Transverse colon (tissue), 3 donors: ENCODE results near the gene MYO15B.

Source experiments
- EP300 ChIP-seq: sonication (generic); formaldehyde crosslinking; IDR thresholded peaks from one replicate; pipeline ENCODE4 v1.6.1; 2017; ENCODE audit warnings: antibody characterized with exemption, low read depth
- POLR2A ChIP-seq: fragments of 450-650 bp; IDR thresholded peaks from one replicate; pipeline ENCODE4 v1.6.1; 2016; ENCODE audit warnings: antibody characterized with exemption, mild to moderate bottlenecking, moderate library complexity
- TF ChIP-seq, protein P1 (sequence below), 5 experiments: fragments of 200-600 bp in 3 of 5; fragments of 450-650 bp in 2 of 5; sonication (generic) in 3 of 5; IDR thresholded peaks; 1 replicate in 2 of 5; 2 replicates in 3 of 5; pipeline ENCODE4 v1.5.1; 2016 to 2017; ENCODE audit warnings: antibody characterized with exemption in 5 of 5, inconsistent platforms in 3 of 5, mild to moderate bottlenecking in 2 of 5, moderate library complexity in 1 of 5

DNA sequence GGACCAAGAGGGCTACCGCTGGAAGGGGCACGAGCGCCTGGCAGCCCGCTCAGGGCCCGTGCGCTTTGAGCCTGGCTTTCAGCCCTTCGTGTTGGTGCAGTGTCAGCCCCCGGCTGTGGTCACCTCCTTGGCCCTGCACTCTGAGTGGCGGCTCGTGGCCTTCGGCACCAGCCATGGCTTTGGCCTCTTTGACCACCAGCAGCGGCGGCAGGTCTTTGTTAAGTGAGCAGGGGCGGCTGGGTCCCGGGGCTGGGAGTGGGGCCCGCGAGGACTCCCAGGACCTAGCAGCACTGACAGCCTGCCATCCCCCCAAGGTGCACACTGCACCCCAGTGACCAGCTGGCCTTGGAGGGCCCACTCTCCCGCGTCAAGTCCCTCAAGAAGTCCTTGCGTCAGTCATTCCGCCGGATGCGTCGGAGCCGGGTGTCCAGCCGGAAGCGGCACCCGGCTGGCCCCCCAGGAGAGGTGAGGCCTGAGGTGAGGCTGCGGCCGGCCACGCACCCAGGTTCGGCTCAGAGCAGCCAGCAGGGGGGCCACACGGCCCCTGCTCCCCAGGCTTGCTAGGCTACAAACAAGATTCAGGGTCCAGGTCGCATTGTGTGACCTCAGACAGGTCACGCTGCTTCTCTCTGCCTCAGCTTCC, 17.4 kb upstream of the MYO15B start:
- no peak for TF ChIP-seq EP300
- no peak for TF ChIP-seq POLR2A
- TF ChIP-seq, protein P1, sequence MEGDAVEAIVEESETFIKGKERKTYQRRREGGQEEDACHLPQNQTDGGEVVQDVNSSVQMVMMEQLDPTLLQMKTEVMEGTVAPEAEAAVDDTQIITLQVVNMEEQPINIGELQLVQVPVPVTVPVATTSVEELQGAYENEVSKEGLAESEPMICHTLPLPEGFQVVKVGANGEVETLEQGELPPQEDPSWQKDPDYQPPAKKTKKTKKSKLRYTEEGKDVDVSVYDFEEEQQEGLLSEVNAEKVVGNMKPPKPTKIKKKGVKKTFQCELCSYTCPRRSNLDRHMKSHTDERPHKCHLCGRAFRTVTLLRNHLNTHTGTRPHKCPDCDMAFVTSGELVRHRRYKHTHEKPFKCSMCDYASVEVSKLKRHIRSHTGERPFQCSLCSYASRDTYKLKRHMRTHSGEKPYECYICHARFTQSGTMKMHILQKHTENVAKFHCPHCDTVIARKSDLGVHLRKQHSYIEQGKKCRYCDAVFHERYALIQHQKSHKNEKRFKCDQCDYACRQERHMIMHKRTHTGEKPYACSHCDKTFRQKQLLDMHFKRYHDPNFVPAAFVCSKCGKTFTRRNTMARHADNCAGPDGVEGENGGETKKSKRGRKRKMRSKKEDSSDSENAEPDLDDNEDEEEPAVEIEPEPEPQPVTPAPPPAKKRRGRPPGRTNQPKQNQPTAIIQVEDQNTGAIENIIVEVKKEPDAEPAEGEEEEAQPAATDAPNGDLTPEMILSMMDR (IDR thresholded peaks at IDR 0.05) = no peak
